Stomach smooth muscle (tissue), 2 donors: ENCODE results near the gene EGFR.

Experiments used
- H3K27ac ChIP-seq: one replicate; pipeline ENCODE4 v1.7.0; 2013; ENCODE audit warnings: mild to moderate bottlenecking, low read length, inconsistent platforms
- H3K27me3 ChIP-seq, 2 donors: one replicate each; pipeline ENCODE4 v1.7.0; 2013; ENCODE audit warnings: low read length in 2 of 2; ENCODE audit not compliant: insufficient read depth in 2 of 2, control insufficient read depth in 1 of 2
- H3K36me3 ChIP-seq, 2 donors: one replicate each; pipeline ENCODE4 v1.7.0; 2013; ENCODE audit warnings: low read length in 2 of 2; ENCODE audit not compliant: control insufficient read depth in 2 of 2, insufficient read depth in 2 of 2
- H3K4me1 ChIP-seq: one replicate; pipeline ENCODE4 v1.7.0; 2013; ENCODE audit warnings: low read length; ENCODE audit not compliant: control insufficient read depth, insufficient read depth
- H3K4me3 ChIP-seq, 2 donors: one replicate each; pipeline ENCODE4 v1.7.0; 2013; ENCODE audit warnings: low read length in 2 of 2
- H3K9ac ChIP-seq, 2 donors: one replicate each; pipeline ENCODE4 v1.7.0; 2013; ENCODE audit warnings: low read length in 2 of 2, mild to moderate bottlenecking in 1 of 2
- H3K9me3 ChIP-seq, 2 donors: one replicate each; pipeline ENCODE4 v1.7.0; 2013; ENCODE audit warnings: low read length in 2 of 2; ENCODE audit not compliant: control insufficient read depth in 2 of 2
- donor health status: healthy.
- donor health status: Pancreatic carcinoma.

Gene EGFR

GRCh38 chr7:55113760-55114540, 95.1 kb downstream of the EGFR start:
- no peak overlapping the region for H3K4me3 ChIP-seq
- no peak overlapping the region for H3K9ac ChIP-seq
- H3K4me1 ChIP-seq: peaks cover 9% of the 10 kb centered on the region
- no peaks in the 10 kb centered on the region for H3K36me3 ChIP-seq
- H3K9me3 ChIP-seq: no peaks in the 10 kb centered on the region
- no peaks in the 10 kb centered on the region for H3K27me3 ChIP-seq
- no peak overlapping the region for H3K27ac ChIP-seq

DNA sequence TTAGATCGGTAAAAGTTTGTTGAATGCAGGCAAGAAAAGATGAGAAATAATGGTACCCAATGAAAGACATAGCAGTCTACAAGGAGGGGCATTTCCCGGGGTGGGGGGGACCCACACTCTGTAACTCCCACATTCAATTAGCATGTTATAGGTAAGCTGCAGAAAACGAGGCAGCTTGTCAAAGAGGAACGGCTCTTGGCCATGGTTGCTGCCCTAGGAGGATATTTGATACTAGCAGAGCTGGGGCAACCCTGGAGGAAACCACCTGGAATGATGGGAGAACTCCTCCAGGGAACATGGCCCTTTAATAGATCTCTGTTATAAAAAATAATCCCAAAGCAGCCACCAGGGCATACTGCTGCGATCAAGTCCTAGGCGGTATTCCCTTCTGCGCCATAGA, 98.5 kb downstream of the EGFR start:
- Histone ChIP-seq H3K36me3 (no peaks in the 10 kb centered on the region), H3K27ac (no peak overlapping the region), H3K9ac (no peak overlapping the region), H3K4me3 (no peak overlapping the region), H3K27me3 (no peaks in the 10 kb centered on the region), H3K9me3 (no peaks in the 10 kb centered on the region), H3K4me1 (peaks cover 3% of the 10 kb centered on the region)

DNA sequence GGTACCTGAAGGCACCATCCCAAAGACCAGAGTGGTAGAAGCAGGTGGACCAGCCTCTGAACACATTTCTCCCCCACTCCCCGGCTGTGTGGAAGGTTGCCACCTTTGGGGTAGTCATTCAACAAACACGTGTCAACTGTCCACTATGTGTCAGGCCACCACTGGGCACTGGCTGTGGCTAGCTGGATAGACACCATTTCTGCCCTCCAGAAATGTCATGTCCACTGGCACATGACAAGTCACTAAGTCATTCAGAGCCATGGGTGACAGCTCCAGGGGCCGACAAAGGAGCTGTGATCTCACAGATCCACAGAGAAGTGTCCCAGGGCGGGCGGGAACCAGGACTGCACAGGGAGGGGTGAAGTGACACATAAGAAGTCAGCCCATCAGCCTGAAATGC, 99.6 kb downstream of the EGFR start:
- no peaks in the 10 kb centered on the region for H3K36me3 ChIP-seq
- H3K9ac ChIP-seq: no peak overlapping the region
- no peak overlapping the region for H3K4me3 ChIP-seq
- H3K27me3 ChIP-seq: no peaks in the 10 kb centered on the region
- H3K27ac ChIP-seq: no peak overlapping the region
- H3K9me3 ChIP-seq: no peaks in the 10 kb centered on the region
- peaks cover 3% of the 10 kb centered on the region for H3K4me1 ChIP-seq

- Histone ChIP-seq H3K9ac (no peak overlapping the region), H3K36me3 (no peaks in the 10 kb centered on the region), H3K27me3 (no peaks in the 10 kb centered on the region), H3K4me1 (peaks cover 5% of the 10 kb centered on the region), H3K27ac (no peak overlapping the region), H3K9me3 (no peaks in the 10 kb centered on the region), H3K4me3 (no peak overlapping the region)
Observed at GRCh38 chr7:55119571-55119970, 100.8 kb downstream of the EGFR start.

- no peak overlapping the region for H3K27ac ChIP-seq
- peaks cover 10% of the 10 kb centered on the region for H3K4me1 ChIP-seq
- no peaks in the 10 kb centered on the region for H3K9me3 ChIP-seq
- no peaks in the 10 kb centered on the region for H3K36me3 ChIP-seq
- no peak overlapping the region for H3K9ac ChIP-seq
- H3K4me3 ChIP-seq: no peak overlapping the region
- H3K27me3 ChIP-seq: no peaks in the 10 kb centered on the region
Observed at GRCh38 chr7:55120074-55120473, 101.3 kb downstream of the EGFR start.

GRCh38 chr7:55120501-55121198, 101.8 kb downstream of the EGFR start:
- no peak overlapping the region for H3K9ac ChIP-seq
- peaks cover 11% of the 10 kb centered on the region for H3K4me1 ChIP-seq
- no peak overlapping the region for H3K27ac ChIP-seq
- no peaks in the 10 kb centered on the region for H3K27me3 ChIP-seq
- H3K9me3 ChIP-seq: no peaks in the 10 kb centered on the region
- no peak overlapping the region for H3K4me3 ChIP-seq
- H3K36me3 ChIP-seq: no peaks in the 10 kb centered on the region

- H3K27me3 ChIP-seq: no peaks in the 10 kb centered on the region
- H3K4me3 ChIP-seq: no peak overlapping the region
- H3K36me3 ChIP-seq: no peaks in the 10 kb centered on the region
- H3K9me3 ChIP-seq: no peaks in the 10 kb centered on the region
- H3K9ac ChIP-seq: no peak overlapping the region
- H3K27ac ChIP-seq: no peak overlapping the region
- peaks cover 15% of the 10 kb centered on the region for H3K4me1 ChIP-seq
Observed at GRCh38 chr7:55121249-55121648, 102.4 kb downstream of the EGFR start.

DNA sequence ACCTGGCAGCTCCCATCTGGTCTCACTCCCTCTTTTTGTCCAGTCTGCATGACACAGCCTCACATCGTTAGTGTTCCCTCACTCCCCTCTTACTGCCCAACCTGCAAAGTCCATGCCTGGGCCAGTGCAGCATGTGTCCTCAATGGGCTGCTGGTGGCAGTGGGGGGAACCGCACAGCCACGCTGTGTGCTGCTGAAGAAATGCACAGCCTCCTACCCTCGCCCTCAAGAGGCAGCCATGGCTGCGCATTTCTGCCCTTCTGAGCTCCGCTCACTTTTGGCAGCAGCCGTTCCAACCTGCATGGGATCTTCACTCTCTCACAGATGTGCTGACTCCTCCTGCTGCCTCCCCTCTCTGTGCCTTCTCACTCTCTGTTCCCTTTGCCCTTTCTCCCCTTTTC, 103.4 kb downstream of the EGFR start:
- Histone ChIP-seq H3K36me3 (no peaks in the 10 kb centered on the region), H3K27ac (peak overlapping the region; percentile 11), H3K4me1 (peaks cover 16% of the 10 kb centered on the region), H3K4me3 (no peak overlapping the region), H3K27me3 (no peaks in the 10 kb centered on the region), H3K9ac (no peak overlapping the region), H3K9me3 (no peaks in the 10 kb centered on the region)

DNA sequence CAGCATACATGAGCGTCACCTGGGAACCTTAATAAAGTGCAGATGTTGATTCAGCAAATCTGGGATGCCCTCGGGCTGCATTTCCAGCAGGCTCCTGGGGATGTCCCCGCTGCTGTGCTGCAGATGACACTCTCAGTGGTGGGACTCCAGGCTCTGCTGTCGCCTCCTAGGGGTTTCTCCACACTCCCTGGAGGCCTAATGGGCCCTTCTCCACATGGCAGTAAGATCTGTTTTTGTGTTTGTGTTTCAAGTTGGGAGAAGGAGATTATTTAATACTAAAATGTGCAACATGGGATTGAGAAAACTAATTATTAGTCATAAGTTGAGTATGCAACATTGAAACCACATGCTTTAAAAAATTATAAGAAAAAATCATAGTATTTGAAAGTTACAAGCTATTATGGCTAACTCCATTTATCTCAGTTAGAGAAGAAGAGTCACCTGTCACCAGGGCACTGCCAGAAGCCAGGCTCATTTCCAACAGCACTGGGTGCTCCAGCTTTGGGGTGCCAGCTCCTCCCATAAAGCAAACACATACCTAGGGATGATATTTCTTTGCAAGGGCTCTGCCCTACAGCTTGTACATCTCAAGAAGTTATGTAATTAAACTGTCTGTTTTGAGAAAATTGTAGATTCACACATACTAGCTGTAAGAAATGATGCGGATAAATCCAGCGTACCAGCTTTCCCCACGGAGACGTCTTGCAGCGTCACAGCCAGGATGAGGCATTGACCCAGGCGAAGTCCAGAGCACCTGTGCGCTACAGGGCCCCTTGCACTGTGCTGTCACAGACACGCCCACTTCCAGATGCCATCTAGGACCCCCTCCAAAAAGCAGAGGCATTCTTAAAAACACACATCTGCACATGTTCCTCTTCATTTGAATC, 106.4 kb downstream of the EGFR start:
- no peaks in the 10 kb centered on the region for H3K36me3 ChIP-seq
- H3K4me3 ChIP-seq: no peak overlapping the region
- H3K27me3 ChIP-seq: no peaks in the 10 kb centered on the region
- H3K4me1 ChIP-seq: peaks cover 33% of the 10 kb centered on the region
- H3K9me3 ChIP-seq: no peaks in the 10 kb centered on the region
- H3K9ac ChIP-seq: no peak overlapping the region
- H3K27ac ChIP-seq: peak overlapping the region; percentile 55

DNA sequence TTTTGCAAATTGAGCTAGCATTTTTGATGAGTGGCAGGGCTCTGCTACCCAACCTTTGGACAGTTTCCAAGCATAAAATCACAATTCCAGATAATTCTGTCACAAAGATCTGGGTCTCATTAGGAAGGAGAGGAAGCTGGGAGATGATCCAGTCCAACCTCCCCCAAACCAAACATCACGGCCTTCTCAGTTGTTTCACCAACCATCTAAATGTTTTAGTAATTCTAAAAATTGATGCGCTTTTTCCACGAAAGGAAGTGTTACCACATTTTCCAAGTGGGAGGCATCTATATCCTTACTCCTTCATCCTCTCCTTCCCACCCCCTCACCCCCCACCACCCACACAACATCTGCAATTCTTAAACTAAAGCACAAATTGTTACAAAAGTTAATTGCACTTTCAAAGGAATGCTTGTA, 108.3 kb downstream of the EGFR start:
- Histone ChIP-seq H3K4me3 (no peak overlapping the region), H3K4me1 (peaks cover 47% of the 10 kb centered on the region), H3K27ac (peak overlapping the region; percentile 92), H3K9ac (no peak overlapping the region), H3K9me3 (no peaks in the 10 kb centered on the region), H3K36me3 (no peaks in the 10 kb centered on the region), H3K27me3 (no peaks in the 10 kb centered on the region)
